ENCODE data around the gene HIF1AN.

- TF ChIP-seq, protein P1, sequence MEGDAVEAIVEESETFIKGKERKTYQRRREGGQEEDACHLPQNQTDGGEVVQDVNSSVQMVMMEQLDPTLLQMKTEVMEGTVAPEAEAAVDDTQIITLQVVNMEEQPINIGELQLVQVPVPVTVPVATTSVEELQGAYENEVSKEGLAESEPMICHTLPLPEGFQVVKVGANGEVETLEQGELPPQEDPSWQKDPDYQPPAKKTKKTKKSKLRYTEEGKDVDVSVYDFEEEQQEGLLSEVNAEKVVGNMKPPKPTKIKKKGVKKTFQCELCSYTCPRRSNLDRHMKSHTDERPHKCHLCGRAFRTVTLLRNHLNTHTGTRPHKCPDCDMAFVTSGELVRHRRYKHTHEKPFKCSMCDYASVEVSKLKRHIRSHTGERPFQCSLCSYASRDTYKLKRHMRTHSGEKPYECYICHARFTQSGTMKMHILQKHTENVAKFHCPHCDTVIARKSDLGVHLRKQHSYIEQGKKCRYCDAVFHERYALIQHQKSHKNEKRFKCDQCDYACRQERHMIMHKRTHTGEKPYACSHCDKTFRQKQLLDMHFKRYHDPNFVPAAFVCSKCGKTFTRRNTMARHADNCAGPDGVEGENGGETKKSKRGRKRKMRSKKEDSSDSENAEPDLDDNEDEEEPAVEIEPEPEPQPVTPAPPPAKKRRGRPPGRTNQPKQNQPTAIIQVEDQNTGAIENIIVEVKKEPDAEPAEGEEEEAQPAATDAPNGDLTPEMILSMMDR (IDR thresholded peaks at IDR 0.05) = no peak
- TF ChIP-seq POLR2A (IDR thresholded peaks at IDR 0.05) = no peak
These were observed 27.5 kb upstream of the HIF1AN start for GRCh38 chr10:100508266-100508665.
